HG03469 (cell line): ENCODE data around the gene ZNRD2.

Experiments used
- ATAC-seq: cut with Tn5 transposase; IDR thresholded peaks from one replicate; pipeline ENCODE4 v1.9.1; 2021; ENCODE audit warnings: mild to moderate bottlenecking, moderate library complexity, moderate number of reproducible peaks; ENCODE audit not compliant: unreplicated experiment

Gene ZNRD2

DNA sequence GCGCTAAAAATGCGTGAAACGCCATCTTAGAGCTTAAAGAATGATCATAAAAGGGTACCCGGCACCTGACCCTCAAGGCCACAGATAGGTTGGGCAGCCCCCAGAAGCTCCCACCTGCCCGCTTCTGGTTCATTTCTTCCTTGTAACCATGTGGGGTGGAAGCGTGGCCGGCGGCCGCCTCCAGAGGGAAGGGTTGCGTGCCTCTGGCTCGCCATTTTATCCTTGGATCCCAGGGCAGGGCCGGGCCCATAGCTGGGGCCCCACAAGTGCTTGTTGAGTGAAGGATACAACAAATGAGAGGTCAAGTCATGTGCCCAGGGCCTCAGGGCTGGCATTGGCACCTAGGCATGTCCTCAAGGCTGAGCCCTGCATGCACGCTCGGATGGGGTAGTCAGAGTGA is 51.2 kb downstream of the ZNRD2 start:
- no peak for ATAC-seq
